ENCODE results near the gene PSMG1. TPM values are rescaled to one million over a fixed set of nuclear protein-coding genes. Genes with fewer than 3 reads are reported as not detected.

PSMG1 gene, protein sequence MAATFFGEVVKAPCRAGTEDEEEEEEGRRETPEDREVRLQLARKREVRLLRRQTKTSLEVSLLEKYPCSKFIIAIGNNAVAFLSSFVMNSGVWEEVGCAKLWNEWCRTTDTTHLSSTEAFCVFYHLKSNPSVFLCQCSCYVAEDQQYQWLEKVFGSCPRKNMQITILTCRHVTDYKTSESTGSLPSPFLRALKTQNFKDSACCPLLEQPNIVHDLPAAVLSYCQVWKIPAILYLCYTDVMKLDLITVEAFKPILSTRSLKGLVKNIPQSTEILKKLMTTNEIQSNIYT
- 30.0 and 46.8 TPM in 2 replicates for total RNA-seq

DNA sequence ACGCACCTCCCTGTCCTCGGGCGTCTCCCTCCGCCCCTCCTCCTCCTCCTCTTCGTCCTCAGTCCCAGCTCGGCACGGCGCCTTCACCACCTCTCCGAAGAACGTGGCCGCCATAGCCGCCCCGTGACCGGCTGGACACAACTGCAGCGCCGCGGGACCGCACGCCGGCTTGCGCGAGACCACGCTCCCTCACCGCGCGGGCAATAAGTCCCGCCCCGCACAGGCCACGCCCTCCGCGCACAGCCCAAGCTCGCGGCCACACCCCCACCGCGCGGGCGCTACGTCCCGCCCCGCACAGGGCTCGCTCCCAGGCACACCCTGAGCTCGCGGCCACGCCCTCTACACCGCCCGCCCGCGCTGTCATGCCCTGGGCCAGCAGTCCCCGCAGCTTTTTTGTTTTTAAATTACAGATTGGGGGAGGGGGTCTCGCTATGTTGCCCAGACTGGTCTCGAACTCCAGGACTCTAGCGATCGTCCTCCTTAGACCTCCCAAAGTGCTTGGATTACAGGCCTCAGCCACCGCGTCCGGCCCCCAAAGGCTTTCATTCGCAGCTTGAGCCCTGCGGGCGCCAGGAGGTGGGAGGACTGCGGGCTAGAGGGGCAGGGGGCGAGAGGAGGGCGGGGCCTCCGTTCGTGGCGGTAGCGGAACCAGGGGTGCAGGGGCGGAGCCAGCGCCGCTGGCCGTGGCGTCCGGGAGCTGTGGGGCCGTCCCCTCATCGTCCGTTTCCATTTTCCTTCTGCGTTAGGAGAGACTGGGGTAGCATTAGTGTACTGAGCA lies at the start of gene PSMG1:
PSMG1 (minus strand) TSS at position 180 of the 778 bp plus-strand sequence; CDS start at position 114, 66 bp downstream.

Other genes with a start within 250 kb of the PSMG1 start
- gene BRWD1, start 130.2 kb upstream of the PSMG1 start, total RNA-seq = 34.5 and 81.9 TPM in 2 replicates
- gene HMGN1, start 165.6 kb upstream of the PSMG1 start, total RNA-seq = 184 and 209 TPM in 2 replicates